Measurements from ENCODE around the gene ACACA.

ACACA gene

GRCh38 chr17:37220607-37220953, 186.1 kb downstream of the ACACA start:
- DNase-seq: peak in 1 of 2 donors; percentile 36

GRCh38 chr17:37219876-37220606, 186.6 kb downstream of the ACACA start:
- DNase-seq: no peak

GRCh38 chr17:37218849-37219248, 187.8 kb downstream of the ACACA start:
- DNase-seq: no peak

GRCh38 chr17:37214416-37214815, 192.2 kb downstream of the ACACA start:
- DNase-seq: no peak

GRCh38 chr17:37213927-37214326, 192.7 kb downstream of the ACACA start:
- DNase-seq: no peak

GRCh38 chr17:37212179-37212578, 194.5 kb downstream of the ACACA start:
- DNase-seq: no peak

GRCh38 chr17:37211136-37211535, 195.5 kb downstream of the ACACA start:
- no peak for DNase-seq

- DNase-seq: no peak
Observed at GRCh38 chr17:37207103-37207502, 199.5 kb downstream of the ACACA start.

- no peak for DNase-seq
Observed at GRCh38 chr17:37206299-37206698, 200.3 kb downstream of the ACACA start.

- no peak for DNase-seq
Observed at GRCh38 chr17:37200497-37200896, 206.1 kb downstream of the ACACA start.

GRCh38 chr17:37197336-37197735, 209.3 kb downstream of the ACACA start:
- DNase-seq: no peak

GRCh38 chr17:37194208-37194607, 212.4 kb downstream of the ACACA start:
- DNase-seq: no peak

GRCh38 chr17:37191219-37191618, 215.4 kb downstream of the ACACA start:
- DNase-seq: no peak

GRCh38 chr17:37190493-37190892, 216.1 kb downstream of the ACACA start:
- no peak for DNase-seq

GRCh38 chr17:37188157-37188556, 218.5 kb downstream of the ACACA start:
- no peak for DNase-seq

- DNase-seq: no peak
Observed at GRCh38 chr17:37187262-37187661, 219.4 kb downstream of the ACACA start.

GRCh38 chr17:37182786-37183465, 223.7 kb downstream of the ACACA start:
- DNase-seq: no peak

- no peak for DNase-seq
Observed at GRCh38 chr17:37180376-37180775, 226.3 kb downstream of the ACACA start.

- no peak for DNase-seq
Observed at GRCh38 chr17:37179893-37180292, 226.7 kb downstream of the ACACA start.

- no peak for DNase-seq
Observed at GRCh38 chr17:37177254-37177870, 229.3 kb downstream of the ACACA start.

GRCh38 chr17:37176723-37177122, 229.9 kb downstream of the ACACA start:
- DNase-seq: no peak

GRCh38 chr17:37174205-37174604, 232.4 kb downstream of the ACACA start:
- DNase-seq: no peak

GRCh38 chr17:37170881-37171425, 235.7 kb downstream of the ACACA start:
- no peak for DNase-seq

Measured in CD4-positive, alpha-beta T cell treated with Interferon alpha-2 for 1 hour (primary cell).